ENCODE measurements around the gene PDE4D.
"Not testable (repeated sequence)": the region's sequence is repeated elsewhere in the genome, so short reads cannot be mapped to it uniquely, and the experiment has no call there.

Gene PDE4D

DNA sequence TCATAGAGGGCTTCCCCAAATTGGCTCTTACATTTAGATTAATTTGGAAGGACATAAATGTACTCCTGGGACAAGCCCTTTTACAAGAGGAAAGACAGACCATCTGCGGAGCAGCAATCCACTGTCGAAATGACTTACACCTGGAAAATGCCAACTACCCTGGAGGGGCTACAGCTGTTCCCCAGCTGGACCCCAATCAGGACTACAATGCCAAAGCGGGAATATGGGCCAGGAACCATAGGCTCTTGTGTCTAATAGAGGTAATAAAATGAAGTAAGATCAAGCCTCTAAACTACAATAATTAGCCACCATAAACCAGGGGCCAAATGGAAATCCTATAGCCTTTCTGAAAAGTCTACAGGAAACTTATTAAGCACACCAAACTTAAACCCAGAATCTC is 581.3 kb downstream of the PDE4D start:
- DNase-seq: no peak

DNA sequence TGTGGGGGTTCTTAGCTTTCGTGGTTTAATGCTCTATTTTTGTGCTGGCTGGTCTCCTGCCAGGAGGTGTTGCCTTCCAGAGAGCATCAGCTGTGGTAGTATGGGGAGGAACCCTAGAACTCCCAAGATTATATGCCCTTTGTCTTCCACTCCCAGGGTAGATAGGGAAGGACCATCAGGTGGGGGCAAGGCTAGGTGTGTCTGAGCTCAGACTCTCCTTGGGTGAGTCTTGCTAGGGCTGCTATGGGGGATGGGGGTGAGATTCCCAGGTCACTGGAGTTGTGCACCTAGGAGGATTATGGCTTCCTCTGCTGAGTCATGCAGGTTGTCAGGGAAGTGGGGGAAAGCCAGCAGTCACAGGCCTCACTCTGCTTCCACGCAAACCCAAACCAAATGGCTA is 584.8 kb downstream of the PDE4D start:
- DNase-seq: not testable (repeated sequence)

DNA sequence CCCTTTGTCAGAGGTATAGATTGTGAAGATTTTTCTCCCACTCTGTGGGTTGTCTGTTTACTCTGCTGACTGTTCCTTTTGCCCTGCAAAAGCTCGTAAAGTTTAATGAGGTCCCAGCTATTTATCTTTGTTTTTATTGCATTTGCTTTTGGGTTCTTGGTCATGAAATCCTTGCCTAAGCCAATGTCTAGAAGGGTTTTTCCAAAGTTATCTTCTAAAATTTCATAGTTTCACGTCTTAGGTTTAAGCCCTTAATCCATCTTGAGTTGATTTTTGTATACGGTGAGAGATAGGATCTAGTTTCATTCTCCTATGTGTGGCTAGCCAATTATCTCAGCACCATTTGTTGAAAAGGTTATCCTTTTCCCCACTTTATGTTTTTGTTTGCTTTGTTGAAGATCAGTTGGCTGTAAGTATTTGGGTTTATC is 590.2 kb downstream of the PDE4D start:
- not testable (repeated sequence) for DNase-seq

DNA sequence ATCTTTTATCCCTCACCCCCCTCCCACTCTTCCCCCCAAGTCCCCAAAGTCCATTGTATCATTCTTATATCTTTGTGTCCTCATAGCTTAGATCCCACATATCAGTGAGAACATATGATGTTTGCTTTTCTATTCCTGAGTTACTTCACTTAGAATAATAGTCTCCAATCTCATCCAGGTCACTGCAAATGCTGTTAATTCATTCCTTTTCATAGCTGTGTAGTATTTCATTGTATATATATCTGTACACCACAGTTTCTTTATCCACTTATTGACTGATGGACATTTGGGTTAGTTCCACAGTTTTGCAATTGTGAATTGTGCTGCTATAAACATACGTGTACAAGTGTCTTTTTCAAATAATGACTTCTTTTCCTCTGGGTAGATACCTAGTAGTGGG is 591.0 kb downstream of the PDE4D start:
- DNase-seq: not testable (repeated sequence)

DNA sequence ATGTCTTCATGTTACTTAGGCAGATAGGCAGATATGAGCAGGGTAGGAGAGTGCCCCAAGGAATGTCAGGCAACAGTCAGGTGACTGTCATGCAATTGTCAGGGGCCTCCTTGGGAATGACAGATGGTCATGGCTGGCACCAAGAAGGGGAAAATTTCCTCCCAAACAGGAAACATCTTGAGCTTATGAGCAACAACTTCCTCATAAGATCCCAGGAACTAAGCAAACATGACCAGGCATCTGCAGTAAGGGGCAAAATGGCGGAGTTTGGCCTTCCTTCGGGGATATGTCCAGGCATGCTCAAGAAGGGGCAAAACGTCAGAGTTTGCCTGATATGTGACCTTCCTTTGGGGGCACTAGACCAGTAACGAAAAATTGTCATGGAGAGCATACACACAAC is 591.8 kb downstream of the PDE4D start:
- no peak for DNase-seq

DNA sequence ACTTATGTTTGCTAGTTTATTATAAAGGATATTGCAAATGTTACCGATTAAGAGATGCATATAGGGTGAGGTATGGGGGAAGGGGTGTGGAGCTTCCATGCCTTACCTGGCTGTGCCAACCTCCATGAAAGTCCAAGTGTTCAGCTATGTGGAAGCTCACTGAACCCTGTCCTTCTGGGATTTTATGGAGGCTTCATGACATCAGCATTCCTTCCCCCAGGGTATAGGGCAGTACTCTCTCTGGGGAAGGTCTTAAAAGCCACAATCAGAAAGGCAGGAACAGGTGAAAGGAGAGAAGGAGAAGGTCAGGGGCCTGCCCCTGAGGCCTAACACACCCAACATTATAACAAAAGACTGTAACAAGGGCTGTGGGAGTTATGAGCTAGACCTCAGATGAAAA is 592.6 kb downstream of the PDE4D start:
- DNase-seq: no peak

DNA sequence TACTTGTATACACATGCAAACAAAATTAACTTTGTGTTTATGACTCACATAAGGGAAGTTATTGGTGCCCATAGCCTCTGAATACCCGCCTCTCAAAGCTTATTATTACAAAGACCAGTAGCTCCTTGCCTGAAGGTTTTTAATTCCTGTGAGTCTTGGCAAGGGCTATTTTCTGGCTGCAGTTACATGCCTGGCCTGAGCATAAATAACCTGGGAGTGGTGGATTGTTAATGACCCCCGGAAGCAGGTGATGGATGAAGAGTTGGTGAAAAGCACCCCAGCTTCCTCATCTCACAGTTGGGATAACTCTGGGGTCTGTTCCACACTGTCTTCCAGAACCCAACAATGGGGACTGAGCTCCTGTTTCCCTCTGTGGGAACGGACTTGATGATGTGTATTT is 594.5 kb downstream of the PDE4D start:
- DNase-seq: no peak

DNA sequence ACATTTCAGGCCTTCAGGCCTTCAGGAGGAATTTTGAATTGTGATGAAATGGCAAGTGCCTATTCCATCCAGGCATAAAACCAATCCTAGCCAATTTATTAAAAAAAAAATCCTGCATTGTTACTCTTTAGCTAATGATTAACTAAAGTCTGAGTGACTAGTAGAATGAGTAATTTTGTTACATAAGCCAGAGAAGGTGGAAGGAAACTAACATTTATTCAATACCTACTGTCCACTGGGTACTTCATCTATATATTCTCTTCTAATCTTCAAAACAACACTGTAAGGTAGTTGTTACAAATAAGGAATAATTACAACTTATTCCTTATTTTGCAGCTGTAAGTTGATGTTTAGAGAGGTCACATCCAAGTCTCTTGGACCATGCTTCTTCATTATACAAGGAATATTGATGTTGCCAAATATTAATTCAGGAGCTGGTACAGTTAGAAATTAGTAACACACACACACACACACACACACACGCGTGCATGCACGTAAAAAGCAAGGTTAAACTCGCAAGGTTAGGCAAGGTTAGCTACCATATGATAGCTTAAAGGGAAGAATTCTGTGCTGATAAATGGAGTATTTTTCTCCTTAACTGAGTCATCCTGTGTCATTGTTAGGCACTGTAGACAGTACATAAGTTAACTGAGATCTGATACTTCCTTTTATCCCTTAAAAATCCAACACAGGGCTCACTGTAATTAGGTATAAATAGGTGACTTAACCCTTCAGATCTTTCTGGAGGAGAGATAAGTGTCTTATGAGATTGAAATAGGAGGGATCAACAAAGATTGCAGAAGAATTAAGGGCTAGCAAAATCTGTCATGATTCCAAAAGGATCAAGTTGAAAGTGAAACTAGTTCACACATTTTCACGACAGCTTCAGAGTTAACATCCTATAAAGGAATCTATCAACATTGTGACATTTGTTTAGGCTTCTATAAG is 596.9 kb downstream of the PDE4D start:
- DNase-seq: no peak

DNA sequence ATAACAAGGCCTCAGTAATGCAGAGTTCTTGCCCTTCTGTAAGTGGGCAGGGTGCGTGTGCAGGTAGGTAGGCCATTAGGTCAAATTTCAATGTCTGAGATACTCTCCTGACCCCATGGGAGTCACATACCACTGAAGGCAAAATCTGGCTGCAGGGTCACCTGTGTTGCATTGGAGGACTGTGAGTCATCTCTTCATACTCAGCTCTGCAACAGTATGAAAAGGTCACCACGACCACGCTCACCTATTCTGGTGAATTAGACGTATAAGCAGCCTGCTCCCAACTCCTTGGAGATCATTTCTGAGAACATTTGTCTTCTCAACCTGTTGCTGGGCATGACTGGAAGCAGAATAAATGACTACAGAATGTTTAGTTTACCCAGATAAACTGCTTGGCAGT is 599.8 kb downstream of the PDE4D start:
- DNase-seq: no peak

DNA sequence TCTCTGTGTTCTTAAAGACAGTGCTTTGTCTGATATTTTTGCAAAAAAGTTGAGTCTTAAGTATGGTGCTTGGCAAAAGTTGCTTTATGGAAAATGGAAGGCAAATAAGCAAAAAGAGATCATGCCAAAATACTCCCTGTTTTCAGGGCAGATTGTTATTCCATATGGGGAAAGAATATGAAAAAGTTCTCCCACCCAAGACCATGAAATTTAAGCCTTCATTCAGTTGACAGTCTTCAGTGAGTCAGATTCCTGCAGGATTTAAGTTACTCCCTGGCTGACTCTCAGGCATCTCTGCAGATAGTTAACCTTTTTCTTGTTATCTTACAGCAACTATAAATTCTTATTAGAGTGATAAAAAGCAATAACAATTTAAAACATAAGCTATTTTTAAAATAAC is 601.6 kb downstream of the PDE4D start:
- no peak for DNase-seq

DNA sequence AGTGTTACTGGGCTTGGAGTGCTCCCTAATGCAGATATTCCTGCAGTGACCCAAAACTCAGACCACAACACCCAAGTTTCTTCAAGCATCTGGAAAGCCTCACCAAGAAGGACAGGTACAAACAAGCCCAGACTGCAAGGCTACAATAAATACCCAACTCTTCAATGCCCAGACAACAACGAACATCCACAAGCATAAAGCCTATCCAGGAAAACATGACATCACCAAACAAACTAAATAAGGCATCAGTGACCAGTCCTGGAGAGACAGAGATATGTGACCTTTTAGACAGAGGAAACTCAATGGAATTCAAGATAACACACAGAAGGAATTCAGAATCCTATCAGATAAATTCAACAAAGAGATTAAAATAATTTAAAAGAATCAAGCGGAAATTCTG is 605.6 kb downstream of the PDE4D start:
- no peak for DNase-seq

DNA sequence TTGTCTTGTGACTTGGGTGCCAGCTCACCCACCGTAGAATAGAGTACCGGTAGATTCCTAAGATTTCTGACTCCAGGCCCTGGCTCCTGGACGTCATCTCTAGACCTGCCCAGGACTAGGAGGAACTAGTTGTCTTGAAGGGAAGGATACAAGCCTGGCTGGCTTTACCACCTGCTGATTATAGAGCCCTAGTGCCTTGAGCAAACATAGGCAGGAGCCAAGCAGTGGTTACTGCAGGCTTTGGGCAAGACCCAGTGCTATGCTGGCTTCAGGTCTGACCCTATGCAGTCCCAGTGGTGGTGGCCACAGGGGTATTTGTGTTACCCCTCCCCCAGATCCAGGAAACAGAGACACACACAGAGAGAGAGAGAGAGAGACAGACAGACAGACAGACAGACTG is 606.2 kb downstream of the PDE4D start:
- DNase-seq: no peak

DNA sequence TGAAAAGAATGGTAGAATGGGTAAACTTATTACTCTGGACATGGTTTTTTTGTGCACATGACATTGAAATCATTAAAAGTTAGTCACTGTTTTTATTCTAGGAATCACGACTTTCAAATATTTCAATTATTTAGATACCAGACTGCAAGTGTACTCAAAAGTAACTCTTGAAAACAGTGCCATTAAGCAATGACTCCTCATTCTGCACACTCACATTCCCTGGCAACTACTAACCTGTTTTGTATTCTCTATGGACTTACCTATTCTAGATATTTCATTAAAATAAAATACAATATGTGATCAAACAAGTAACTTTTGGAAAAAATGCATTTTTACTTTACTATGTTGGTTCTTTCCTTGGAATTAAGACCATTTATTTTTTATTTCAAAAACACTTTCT is 607.0 kb downstream of the PDE4D start:
- no peak for DNase-seq

DNA sequence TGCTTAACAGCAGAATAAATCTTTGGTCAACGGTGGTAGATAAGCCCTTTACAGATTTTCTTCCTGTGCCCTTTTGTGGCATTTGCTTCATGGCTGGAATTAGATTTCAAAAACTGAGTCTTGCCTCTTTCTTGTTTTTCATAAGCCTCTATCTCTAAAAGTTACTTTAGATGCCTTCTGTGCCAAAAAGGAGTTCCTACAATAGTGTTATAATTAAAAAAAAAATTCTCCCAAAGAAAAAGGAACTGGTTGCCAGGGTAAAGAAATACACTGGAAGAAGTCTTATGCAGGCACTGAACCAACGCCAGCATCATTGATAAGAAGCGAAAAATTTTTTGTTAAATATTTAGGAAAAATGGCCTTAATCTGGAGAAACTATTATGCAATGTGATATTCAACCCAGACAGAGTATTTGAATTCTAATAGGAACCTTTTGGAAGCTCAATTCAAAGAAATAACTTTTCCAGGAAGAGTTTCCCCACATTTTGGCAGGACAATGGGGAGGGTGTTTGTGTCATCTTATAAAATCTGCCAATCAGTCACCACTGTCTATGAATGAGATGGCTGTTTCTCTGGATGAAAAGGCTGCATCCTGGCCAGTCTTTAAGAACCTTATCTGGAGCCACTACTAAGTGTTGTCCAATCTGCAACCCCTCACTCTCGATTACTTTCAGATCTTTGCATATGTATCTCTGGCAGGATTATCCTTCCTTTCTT is 608.1 kb downstream of the PDE4D start:
- DNase-seq: no peak

DNA sequence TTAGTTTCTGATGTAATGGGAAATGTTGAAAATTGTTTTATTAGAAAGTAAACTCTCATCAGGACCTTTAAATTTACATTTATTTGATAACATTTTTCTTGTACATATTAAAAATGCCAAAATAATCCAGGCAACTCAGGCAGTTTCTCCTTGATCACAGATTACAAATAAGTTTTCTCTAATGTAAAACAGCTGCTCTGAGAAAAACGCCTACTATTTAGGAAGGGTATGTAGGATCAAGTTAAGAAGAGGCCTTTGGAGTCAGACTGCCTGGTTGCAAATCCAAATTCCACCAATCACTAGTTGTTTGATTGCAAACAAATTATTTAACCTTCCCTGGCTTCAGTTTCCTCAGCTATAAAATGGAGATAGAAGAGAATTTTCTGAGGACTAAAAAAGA is 610.8 kb downstream of the PDE4D start:
- no peak for DNase-seq

DNA sequence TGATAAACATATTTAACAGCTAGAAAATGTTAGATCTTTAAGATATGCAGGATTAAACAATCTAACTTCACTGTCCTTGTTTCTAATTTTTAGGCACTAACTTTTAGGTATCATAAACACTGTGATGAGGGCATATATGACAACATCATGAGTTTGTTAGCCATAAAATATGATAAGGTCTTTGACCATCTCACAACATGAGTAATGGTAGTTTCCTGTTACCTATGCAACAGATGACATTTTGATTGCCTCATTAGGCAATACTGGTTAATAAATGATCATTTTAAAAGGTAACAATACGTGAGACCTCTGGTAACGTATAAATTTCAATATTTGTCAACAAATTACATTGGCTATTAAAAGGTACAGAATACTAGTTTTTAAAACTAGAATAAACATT is 613.5 kb downstream of the PDE4D start:
- no peak for DNase-seq

DNA sequence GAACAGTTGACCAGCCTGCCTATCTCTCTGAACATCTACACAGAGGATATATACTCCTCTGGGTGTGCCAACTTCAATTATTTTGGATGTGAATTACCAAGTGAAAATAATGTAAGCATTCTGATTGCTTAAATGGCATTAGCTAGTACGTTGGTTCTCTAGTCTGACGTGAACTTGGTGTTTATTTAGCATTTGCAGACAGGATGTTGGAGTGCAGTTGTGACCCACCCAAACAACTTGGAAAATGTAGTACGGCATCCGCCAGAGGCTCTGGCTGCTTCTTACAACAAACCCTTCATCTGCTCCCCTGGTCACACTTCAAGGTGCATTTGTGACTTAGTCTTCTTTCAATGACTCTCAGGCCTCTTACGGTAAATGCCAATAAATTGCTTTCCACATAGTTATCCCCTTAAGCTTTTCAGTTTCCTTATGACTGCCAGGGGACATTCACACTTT is 616.6 kb downstream of the PDE4D start:
- no peak for DNase-seq

DNA sequence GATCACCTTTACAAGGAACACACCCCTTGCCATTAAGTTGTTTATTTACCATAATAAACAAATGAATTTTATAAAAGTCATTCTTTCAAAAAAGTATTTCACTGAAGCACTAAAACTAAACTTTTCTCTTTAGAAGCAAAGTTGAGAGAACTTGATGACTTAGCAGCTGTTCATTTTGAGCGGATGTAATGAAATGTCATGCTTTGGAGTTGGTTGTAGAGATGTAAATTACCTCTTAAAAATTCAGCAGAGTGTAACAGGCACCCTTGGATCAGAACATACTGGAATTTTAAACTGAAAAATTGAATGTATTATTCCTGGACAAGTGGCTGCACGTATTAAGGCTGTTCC is 617.2 kb downstream of the PDE4D start:
- no peak for DNase-seq

DNA sequence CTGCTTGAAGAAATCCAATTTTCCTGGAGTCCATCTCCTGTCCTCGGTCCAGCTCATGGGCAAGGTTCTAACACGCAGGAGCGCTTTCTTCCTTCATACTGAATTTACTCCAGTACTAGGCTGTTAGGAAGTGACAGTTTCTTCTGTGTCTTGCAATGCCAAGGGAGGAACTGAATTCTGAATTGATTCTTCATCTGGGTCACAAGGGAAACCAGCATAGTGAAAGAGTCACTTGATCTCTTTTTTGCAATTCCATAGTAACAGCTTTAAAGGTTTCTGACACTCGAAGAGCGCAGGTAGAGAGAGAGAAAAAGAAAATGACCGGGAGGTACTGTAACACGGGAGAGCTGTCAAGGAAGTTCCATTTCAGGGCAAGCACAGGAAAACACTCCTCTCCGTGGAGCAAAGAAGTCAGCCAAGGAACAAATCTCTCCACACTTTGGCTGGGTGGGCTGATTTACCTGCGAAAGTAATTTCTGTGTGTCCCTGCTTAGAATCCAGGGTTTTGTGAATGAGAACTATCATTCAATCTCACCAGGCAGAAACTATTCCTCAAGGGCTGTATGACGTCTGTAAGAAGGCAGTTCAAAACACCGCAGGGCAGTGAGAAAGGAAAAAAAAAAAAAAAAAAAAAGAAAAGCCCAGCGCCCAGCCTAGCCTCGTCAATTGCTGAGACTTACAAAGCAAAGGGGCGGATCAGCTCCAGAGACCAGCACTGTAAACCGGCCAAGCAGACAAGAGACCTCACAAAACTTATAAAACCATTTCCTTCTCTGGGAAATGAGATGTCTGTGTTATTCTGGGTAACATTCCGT is 617.8 kb downstream of the PDE4D start:
- no peak for DNase-seq

DNA sequence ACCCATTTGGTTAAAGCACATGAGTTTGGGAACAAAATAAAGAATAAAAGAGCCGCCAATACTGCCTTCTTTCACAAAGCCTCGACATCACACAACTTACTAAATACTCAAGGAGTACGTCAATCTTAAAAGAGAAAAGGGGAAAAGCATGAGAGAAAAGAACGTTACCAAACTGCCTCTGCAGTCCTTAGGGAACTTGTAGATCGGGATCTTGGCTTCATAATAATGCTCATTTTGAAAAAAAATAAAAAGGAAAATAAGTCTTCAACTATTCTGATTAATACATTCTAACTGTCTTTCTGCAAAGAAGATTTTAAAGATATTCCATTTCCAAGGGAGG is 618.4 kb downstream of the PDE4D start:
- no peak for DNase-seq

DNA sequence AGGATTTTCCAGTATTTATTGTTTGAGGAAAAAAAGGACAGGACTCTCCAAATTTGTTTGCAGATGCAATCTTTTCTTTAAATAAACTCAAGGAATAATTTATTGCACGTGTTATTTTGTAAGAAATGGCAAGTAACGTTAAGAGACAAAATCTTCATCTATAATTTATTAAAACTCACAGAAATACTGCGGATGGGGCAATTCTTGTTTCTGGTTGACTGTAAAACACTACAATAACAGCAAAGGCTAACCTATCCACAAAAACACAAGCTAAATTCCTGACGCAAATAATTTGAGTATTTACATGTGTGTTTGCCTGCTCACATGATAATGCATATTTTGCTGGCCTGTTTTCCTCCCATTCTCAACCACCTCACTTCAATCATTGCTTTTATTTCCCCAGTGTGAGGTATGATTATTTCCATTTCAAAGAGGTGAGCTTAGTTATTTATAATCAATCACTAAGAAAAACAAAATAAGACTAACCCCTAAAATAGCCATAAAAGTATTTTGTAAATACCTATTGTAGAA is 619.4 kb downstream of the PDE4D start:
- DNase-seq: no peak

DNA sequence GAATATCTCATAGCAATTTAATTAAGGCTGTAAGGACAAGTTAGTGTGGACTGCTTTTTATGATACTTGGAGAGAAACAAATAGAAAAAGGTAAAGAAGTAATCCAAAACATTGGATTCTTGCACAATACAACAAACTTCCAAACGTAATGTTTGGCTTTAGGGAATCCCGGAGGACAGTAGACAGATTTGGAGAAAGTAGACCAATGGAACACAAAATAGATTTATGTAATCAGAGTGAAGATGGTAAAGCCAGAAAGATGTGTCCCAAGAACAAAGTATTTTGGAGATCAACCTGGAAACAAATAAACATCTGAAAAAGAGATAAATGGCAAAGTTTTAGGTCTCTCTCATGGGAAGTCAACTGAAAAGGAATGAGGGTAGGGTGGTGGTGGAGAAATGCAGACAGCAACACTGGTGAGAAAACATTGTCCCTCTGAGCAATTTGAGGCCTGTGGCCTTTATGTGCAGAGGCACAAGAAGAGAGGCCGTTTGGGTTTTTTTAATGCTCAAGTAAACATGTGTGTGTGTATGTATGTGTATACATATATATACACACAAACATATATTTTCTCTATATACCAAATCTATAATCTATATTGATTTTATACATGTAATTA is 620.6 kb downstream of the PDE4D start:
- no peak for DNase-seq

Data from CD4-positive, alpha-beta T cell treated with Interleukin-4 for 4 hours (primary cell).